Activated T-helper 1 cell treated with Interleukin-2 at 50 U/mL for 16 hours (primary cell): ENCODE data around the gene FUOM.
"Not testable (repeated sequence)": the region's sequence is repeated elsewhere in the genome, so short reads cannot be mapped to it uniquely, and the experiment has no call there.

Source experiments
- DNase-seq: peaks from one replicate; pipeline ENCODE4 v3.0.0-alpha.2; 2020; ENCODE audit warnings: low read depth

FUOM gene

DNA sequence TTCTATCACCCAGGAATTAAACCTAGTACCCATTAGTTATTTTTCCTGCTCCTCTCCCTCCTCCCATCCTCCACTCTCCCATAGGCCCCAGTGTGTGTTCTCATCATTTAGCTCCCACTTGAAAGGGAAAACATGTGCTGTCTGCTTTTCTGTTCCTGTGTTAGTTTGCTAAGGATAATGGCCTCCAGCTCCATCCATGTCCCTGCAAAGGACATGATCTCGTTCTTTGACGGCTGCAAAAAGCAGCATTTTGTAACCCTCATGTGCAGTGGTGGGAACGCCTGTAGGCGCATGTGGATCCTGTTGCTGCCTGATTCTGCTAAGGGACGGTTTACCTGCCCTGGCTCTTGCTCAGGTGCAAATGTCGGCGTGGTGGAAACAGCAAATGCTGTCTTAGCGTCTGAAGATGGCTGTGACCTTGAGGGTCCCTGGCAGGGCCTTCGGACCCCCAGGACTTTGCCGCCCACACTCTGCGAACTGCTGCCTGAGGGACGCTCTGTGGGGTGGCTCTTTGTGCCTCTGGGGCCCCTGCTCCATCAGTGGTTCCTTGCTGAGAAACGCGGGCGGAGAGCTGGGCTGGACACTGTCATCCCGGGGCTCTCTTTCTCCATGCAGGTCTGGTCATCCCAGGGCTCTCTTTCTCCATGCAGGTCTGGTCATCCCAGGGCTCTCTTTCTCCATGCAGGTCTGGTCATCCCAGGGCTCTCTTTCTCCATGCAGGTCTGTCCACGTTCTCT lies 30.6 kb upstream of the FUOM start:
- DNase-seq: no peak

DNA sequence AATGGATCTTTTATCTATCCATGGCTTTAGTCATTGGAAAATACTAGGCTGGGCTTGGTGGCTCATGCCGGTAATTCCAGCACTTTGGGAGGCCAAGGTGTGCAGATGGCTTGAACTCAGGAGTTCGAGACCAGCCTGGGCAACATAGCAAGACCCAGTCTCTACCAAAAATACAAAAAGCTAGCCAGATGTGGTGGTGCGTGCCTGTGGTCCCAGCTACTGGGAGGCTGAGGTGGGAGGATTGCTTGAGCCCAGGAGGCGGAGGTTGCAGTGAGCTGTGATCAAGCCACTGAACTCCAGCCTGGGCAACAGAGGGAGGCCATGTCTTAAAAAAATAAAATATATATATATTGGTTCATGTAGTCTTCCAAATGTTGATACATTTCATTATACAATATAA lies 29.1 kb upstream of the FUOM start:
- not testable (repeated sequence) for DNase-seq

DNA sequence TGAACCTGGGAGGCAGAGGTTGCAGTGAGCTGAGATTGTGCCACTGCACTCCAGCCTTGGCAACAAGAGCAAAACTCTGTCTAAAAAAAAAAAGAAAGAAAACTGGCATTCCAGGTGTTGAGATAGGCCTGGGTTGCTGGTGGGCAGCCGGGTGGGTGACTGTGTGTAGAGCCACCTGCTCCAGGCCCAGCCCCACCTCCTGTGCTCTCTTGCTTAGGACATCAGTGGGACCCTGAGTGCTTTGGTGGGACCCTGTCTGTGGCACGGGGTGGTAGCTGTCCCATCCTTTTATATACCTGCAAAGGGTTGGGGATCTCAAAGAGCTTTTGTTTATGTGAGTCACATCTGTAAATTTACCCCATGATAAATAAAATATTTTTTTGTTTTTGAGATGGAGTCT lies 27.4 kb upstream of the FUOM start:
- DNase-seq: no peak

DNA sequence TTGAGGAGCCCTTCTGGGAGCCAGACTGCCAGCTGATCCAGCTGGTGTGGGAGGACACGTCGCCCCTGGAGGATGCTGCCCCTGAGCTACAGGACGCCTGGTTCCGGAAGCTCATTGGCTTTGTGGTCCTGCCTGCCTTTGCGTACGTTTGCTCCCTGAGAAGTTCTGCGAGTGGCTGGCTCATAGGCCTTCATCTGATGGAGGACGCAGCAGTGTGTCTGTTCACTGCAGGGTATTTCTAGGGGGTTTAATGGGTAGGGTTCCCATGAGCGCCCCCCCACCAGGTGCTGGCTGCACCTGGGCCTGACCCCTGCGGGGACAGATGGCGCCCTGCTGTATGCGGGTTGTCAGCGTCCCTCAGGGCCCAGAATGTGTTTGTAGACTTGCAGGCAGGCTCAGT lies 26.3 kb upstream of the FUOM start:
- no peak for DNase-seq

DNA sequence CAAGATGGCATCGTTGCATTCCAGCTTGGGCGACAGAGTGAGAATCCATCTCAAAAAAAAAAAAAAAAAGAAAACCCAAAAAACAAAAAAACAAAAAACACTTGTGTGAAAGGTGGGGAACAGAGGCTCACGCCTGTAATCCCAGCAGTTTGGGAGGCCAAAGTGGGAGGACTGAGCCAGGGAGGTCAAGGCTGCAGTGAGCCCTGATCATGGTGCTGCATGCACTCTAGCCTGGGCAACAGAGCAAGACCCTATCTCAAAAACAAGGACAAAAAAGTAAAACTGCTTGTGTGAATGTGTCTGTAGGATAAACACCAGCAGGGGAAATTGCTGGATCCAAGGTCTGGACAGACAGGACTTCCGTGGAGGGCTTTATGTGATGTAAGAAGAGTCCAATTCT lies 25.7 kb upstream of the FUOM start:
- DNase-seq: no peak

DNA sequence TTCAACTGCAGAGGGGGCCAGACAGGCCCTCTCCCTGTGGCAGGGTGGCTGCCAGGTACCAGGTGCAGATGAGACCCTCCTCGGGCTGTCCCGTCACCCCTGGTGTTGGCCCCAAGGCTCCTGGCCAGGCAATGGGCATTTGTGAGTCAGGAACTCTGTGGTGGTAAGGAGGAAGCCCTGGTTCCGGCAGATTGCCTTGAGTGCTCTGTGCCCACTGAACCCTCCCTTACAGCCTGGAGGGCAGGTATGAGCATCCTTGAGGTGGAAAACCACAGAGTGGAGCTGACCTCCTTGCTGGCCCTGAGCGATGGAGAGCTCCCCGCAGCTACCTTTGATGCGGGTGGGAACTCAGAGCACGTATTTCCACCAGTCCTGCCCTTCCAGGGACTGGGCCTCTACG lies 23.2 kb upstream of the FUOM start:
- no peak for DNase-seq

DNA sequence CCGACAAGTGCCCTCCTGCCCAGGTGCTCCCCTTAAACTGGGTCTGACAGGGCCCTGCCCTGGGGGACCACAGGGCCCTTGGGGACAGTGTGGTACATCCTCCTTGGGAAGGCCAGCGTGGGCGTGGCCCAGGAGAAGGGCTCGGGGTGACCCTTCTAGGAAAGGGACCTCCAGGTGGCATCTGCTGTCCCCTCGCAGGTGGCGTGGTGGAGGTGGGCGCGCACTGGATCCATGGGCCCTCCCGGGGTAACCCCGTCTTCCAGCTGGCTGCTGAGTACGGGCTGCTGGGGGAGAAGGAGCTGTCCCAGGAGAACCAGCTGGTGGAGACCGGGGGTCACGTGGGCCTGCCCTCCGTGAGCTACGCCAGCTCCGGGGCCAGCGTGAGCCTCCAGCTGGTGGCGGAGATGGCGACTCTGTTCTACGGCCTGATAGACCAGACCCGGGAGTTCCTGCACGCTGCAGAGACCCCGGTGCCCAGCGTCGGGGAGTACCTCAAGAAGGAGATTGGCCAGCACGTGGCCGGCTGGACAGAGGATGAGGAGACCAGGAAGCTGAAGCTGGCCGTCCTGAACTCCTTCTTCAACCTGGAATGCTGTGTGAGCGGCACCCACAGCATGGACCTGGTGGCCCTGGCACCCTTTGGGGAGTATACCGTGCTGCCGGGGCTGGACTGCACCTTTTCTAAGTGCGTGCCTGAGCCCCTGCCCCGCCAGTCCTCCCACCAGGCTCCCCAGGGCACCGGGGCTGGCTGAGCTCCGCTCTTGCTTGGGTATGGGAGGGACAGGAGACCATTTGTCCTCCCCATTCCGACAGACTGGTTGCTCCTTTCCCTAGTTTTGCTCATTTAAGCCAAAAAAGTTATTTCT lies 22.2 kb upstream of the FUOM start:
- DNase-seq: no peak

DNA sequence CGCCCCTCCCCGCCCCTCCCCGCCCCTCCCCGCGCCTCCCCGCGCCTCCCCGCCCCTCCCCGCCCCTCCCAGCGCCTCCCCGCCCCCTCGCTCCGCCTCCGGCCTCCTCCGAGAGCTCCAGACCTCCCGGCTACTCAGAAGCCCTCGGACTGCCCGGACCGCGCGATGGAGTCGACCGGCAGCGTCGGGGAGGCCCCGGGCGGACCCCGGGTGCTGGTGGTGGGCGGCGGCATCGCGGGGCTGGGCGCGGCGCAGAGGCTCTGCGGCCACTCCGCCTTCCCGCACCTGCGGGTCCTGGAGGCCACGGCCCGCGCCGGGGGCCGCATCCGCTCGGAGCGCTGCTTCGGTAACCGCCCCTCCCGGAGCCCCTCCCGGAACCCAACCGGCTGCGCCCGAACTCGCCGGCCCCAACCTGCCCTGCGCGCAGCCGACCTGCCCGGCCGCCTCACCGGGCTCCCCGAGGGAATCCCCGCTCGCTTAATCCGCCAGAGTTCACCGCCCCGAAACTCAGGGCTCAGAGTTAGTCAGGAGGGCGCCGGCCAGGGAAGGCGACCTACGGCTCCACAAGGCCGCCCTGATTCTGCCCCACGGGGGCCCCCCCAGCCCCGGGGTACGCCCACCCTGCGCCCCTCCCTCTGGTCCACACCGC lies 21.5 kb upstream of the FUOM start, which contains the start of gene PAOX:
Gene PAOX (plus strand): TSS at position 111 of the 649 bp plus-strand sequence. CDS start 55 bp downstream, at position 166.
- peak; percentile 47 for DNase-seq

DNA sequence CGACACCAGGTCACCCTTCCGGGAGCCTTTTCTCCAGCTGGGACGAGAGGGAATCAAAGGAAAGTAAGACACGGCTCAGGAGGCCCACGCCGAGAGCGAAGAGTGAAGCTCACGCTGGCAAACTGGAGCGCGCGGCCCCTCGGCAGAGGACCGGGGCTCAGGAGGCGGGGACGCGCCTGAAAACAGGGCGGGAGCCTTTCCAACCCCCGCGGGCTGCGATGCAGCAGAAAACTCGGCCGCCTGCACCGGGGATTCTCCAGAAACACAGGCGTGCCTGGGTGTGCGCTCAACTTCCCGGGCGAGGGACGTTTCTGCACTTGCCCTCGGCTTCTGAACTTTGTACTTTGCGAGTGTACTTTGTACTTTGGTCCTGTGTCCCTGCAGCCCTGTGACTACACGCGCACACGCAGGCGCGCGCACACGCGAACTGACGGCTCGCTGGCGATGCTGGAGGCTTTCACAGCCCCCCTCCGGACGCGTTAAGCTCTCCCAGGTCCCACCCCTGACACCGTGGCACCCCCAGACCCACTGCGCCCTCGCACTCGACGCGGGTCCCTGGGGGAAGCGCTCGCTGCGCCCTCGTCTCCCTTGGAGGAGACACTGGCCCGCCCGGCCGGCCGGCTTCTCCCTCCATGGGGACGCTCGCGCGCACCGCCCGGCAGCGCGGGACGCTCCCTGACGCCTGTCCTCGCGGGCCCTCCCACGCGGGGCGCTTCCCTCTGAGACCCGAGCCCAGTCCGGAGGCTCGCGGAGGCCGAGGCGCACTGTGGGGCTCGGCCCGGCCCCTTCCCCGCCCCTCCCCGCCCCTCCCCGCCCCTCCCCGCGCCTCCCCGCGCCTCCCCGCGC lies 20.7 kb upstream of the FUOM start:
- peak; percentile 41 for DNase-seq

DNA sequence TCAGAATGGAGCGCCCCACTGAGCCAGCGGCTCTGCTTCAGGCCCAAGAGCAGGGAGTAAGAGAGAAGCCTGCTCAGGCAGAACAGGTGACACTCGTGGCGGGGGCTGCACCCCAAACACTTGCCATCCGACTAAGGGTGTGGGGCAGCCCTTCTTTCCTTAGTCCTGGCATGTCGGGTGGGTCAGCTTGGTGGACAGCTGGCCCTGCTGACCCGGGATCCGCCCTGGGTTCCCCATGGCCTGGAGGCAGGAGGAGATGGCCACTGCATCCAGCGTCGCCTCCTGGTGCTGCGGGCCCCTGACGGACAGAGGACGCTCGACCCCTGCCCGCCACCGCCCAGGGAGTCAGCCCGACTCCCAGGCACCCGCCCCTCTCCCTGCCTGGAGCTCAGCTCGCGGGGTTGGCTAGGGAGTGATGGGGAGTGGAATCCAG lies 20.0 kb upstream of the FUOM start:
- DNase-seq: no peak

DNA sequence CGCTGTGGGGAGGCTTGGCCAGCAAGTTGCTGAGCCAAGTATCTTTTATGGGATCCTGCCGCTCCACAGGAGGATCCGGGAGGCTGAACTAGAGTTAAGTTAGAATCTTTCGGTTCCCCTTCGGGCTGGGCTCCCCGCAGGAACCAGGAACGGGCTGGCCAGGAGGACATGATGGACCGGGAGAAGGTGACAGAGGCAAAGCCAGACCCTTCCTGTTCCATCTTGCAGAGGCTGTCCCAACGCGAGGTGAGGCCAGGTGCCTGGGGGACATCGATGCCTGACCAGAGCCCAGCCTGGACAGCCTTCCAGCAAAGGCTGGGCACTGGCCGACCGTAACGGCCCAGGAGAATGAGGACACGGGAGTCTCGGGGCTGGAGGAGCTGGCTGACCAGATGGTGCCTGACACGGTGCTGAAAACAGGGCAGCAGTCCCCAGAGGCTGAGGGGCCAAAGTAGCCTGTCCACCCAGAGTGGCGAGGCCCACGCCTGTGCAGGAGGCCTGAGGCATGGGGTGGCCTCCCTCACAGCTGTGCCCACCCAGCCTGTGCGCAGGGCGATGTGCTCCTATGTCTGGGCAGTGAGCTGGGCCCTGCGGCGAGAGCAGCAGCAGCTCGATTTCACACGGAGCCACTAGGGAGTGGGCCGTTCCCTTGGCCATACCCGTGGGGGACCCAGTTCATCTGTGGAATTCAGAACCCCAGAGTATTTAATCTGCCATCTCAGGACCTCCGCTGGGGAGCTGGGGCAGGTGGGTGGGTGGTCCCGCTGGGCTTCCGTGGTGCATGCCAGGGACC lies 19.4 kb upstream of the FUOM start:
- no peak for DNase-seq

DNA sequence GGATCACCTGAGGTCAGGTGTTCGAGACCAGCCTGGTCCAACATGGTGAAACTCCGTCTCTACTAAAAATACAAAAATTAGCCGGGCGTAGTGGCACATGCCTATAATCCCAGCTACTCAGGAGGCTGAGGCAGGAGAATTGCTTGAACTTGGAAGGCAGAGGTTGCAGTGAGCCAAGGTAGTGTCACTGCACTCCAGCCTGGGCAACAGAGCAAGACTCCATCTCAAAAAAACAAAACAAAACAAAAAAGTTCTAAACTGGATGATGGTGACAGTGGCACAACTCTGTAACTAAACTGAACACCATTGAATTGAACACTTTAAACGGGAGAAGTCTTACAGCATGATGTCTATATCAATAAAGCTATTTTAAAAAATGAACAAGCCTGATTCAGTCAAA lies 18.4 kb upstream of the FUOM start:
- not testable (repeated sequence) for DNase-seq

DNA sequence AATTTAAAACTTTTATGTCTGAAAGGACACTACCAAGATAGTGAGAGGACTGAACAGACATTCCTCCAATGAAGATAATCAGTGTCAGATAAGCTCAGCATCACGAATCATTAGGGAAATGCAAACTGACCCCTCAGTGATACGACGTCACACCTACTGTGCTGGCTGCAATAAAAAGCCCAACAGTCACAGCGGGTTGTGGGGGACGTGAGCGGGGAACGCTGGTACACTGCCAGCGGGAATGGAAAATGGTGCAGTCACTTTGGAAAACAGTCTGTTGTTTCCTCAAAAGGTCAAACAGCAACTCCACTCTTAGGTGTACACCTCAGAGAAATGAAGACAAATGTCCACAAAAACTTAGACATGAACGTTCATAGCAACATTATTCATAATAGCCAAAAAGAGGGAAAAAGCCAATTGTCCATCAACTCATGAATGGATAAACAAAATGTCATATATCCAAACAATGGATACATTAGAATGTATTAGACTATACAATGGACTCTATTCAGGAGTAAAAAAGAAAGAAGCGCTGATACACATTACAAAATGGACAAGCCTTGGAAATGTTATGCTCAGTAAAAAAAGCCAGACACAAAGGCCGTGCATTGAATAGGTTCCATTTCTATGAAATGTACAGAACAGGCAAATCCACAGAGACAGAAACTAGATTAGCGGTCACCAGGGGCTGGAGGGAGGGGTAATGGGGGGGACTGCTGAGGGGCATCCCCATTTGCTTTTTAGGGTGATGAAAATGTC lies 17.7 kb upstream of the FUOM start:
- DNase-seq: no peak

DNA sequence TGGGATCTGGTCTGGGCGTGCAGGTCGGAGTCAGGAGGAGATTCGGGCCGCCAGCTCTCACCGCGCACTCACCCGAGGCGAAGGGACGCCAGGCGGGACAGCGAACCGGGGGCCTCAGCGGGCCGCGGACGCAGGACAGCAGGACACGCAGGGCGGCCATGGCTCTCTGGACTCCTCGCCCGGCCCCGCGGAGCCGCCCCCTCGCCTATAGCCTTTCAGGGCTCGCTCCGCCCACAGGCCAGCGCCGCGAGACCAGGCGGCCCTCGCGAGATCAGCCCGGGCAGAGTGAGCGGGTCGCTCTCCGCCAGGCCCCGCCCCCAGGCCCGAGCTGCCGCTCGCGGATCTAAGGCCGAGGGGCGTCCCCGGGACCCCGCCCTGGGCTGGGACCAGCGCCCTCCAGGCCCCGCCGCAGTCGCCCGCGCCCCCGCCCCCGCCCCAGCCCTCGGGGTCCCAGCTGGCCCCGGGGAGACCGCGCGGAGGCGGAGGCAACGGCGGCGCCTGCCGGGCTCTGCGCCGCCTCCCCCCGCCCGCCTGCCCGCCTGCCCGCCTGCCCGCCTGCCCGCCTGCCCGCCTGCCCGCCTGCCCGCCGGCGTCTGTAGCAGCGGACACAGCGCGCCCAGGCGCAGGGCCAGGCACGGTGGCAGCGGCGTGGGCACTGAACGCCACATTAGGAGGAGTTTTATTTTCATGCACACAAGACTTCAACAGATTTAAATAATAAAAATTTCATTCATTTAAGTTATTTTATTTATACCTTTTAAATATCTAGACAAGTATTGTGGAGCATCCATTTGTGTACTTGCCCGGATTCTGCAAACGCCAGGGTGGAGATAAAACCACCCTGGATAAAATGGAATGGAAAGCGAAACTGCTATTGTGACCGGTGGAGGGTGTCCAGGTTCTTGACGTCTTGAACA lies 15.6 kb upstream of the FUOM start, which contains the start of gene ECHS1:
Gene ECHS1 (minus strand): TSS at position 181 of the 917 bp plus-strand sequence. CDS start 21 bp downstream, at position 160.
- DNase-seq: peak; percentile 87

DNA sequence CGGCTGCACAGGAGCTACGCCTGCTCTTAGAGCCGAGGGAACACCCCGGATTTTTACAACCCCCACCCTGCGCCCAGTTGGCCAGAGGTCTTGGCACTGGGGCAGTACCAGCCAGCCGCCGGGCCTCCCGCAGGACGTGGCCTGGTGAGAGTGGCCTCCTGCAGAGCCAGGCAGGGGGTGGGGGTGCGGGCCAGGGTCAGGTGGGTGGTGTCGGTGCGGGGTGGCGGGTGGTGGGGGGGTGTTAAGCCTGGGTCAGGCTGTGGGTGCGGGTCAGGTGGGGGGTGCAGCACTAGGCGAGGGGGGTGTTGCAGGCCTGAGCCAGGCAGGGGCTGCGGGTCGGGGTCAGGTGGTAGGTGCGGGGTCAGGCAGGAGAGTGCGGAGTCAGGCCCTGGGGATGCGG lies 14.7 kb upstream of the FUOM start:
- DNase-seq: no peak

DNA sequence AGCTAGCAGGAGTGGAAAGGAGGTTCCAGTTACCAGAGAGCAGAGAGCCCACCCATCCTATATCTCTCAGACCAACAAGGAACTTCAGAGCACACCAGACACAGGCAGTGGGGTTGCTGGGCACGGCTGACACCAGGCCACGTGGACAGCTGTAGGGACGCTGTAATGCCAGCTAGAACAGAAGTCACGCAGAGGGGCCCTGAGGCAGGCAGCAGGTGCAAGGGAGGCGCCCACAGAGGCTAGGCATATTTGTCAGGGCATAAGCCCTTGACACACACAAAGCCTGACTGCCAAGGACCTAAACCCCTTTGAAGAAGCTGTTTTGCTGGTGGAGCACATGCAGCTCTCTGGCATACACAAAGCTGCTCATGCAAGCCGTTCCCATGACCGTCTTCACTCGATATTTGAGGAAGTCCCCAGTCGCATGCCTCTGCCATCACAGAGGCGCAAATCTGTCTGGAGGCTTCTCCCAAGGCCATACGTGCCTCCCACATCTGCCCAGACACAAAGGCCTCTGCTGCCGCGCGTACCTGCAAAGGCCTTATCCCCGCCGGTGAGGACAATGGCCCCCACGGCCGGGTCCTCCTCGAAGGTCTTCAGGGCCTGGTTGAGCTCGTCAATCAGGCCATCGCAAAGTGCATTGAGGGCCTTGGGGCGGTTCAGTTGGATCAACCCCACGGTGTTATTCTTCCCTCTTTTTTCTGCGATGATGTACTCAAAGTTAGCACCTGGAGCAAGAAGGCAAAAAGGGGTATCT lies 12.4 kb upstream of the FUOM start:
- DNase-seq: no peak

DNA sequence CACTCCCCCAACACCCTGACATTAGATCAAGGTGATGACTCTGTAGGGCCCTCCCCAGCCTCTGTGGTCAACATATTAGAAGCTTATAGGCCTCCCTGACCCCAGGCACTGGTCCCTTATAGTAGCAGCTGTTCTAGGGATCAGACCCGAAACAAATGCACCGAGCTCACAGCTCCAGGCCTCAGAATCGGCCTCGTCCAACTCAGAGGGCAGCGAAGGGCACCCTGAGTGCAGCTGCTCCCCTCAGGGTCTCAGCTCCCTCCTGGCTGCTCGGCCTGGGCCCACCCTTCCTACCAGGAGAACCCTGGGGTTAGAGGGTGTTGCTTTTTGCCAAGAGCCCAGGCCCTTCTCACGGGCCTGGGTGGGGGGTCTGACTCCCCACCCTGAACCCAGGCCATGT lies 10.3 kb upstream of the FUOM start:
- no peak for DNase-seq

DNA sequence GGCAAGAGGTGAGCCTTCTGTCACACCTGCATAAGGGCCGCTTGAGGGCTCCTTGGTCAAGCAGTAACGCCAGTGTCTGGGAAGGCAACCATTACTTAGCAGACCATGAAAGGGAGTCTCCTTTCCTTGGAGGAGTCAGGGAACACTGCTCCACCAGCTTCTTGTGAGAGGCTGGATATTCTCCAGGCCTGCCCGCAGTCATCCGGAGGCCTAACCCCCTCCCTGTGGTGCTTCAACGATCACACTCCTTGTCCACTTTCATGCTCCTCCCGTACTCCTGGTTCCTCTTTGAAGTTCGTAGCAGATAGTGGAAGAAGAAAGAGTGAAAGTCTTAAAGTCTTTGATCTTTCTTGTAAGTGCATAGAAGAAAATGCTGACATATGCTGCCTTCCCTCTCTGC lies 9.6 kb upstream of the FUOM start:
- not testable (repeated sequence) for DNase-seq
